Astrocyte (in vitro differentiated cells and primary cell): Measurements from ENCODE around the gene NAV2.

Source experiments
- CTCF ChIP-seq: IDR thresholded peaks from 2 replicates; pipeline ENCODE4 v1.5.1; 2011; ENCODE audit warnings: low read depth, mild to moderate bottlenecking, inconsistent platforms, low read length, moderate library complexity; ENCODE audit not compliant: insufficient read depth
- EZH2 ChIP-seq: IDR thresholded peaks from 2 replicates; pipeline ENCODE4 v1.6.1; 2012; ENCODE audit warnings: mild to moderate bottlenecking, low read length, inconsistent platforms; ENCODE audit not compliant: insufficient read depth

GRCh38 chr11:19956228-19956627 lies 243.6 kb downstream of the NAV2 start:
- TF ChIP-seq CTCF (no peak), EZH2 (no peak)
